ENCODE results near the gene KLHL29. TPM values are rescaled to one million over a fixed set of nuclear protein-coding genes. Genes with fewer than 3 reads are reported as not detected.

The KLHL29 gene
- total and polyA plus RNA-seq, 2 experiments from 2014 or later, result 3.8 to 9.9 TPM

DNA sequence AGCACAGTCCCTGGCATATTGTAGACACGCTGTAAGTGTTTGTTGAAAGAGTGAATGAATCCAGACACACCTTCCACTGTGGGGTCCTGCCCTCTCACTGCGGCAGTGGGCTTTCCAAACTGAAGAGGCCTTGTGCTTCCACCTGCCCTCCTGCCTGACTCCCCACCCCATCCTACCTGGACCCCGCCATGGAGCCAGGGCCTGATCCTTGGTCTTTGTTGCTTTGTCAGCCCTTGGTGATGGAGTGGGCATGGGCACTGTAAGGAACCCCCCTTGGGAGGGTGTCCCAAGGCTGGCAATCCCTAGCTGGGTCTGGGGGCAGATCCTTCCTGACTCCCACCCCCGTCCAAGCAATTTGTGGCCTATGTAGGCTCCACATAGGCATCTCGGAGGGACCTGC, 33.1 kb downstream of the KLHL29 start:
- H3K79me2 ChIP-seq, result no peaks in the 10 kb centered on the region
- H3K9me3 ChIP-seq (ENCODE audit: low read depth), result no peaks in the 10 kb centered on the region
- no peak overlapping the region for H3K27ac ChIP-seq
- no peak overlapping the region for H3K4me2 ChIP-seq
- H4K20me1 ChIP-seq (ENCODE audit: insufficient read depth, poor library complexity, severe bottlenecking), result no peaks in the 10 kb centered on the region
- 76% methylated on average over 5 of the region's 5 CpGs for WGBS (ENCODE audit: low lambda C conversion rate, missing lambda C conversion rate)
- no peak overlapping the region for H2AFZ ChIP-seq
- no peaks in the 10 kb centered on the region for H3K27me3 ChIP-seq
- no peaks in the 10 kb centered on the region for H3K36me3 ChIP-seq (replicated peaks; ENCODE audit: insufficient read depth, low read depth)
- H3K9me2 ChIP-seq (replicated peaks; ENCODE audit: insufficient read depth), result no peaks in the 10 kb centered on the region
- DNase-seq (ENCODE audit: low spot score), result no peak
- no peak overlapping the region for H3K4me3 ChIP-seq
- H3K4me1 ChIP-seq (ENCODE audit: insufficient read depth), result peaks cover 8% of the 10 kb centered on the region
- TF ChIP-seq, protein P1, sequence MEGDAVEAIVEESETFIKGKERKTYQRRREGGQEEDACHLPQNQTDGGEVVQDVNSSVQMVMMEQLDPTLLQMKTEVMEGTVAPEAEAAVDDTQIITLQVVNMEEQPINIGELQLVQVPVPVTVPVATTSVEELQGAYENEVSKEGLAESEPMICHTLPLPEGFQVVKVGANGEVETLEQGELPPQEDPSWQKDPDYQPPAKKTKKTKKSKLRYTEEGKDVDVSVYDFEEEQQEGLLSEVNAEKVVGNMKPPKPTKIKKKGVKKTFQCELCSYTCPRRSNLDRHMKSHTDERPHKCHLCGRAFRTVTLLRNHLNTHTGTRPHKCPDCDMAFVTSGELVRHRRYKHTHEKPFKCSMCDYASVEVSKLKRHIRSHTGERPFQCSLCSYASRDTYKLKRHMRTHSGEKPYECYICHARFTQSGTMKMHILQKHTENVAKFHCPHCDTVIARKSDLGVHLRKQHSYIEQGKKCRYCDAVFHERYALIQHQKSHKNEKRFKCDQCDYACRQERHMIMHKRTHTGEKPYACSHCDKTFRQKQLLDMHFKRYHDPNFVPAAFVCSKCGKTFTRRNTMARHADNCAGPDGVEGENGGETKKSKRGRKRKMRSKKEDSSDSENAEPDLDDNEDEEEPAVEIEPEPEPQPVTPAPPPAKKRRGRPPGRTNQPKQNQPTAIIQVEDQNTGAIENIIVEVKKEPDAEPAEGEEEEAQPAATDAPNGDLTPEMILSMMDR (IDR thresholded peaks at IDR 0.05; ENCODE audit: poor library complexity), result no peak
- TF ChIP-seq EZH2phosphoT487 (IDR thresholded peaks at IDR 0.05; ENCODE audit: low read depth, severe bottlenecking, unreplicated experiment), result no peak
- TF ChIP-seq EZH2 (IDR thresholded peaks at IDR 0.05; ENCODE audit: borderline replicate concordance), result no peak

DNA sequence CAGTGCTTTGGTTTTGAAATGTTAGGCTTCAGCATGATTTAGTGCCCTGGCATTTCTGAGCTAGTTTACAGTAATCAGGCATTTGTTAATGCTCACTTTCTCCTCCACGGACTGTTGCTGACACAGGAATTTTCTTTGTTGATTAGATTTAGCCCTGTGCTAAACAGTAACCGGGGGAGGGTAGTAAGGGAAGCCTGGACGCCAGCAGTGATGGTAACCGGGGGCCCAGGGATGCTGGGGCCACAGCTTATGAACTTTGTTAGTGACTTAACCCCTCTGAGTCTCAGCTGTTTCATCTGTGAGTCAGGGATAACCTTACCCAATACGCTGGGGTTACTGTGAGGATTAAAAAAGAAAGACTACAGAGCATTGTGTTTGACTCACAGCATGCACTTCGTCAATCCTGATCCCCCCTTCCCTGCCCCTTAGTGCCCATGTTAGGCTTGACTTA, 33.5 kb downstream of the KLHL29 start:
- WGBS (ENCODE audit: low lambda C conversion rate, missing lambda C conversion rate), result 39% methylated on average over 6 of the region's 6 CpGs
- peaks cover 8% of the 10 kb centered on the region for H3K4me1 ChIP-seq (ENCODE audit: insufficient read depth)
- no peak overlapping the region for H3K4me2 ChIP-seq
- H4K20me1 ChIP-seq (ENCODE audit: insufficient read depth, poor library complexity, severe bottlenecking), result no peaks in the 10 kb centered on the region
- no peak overlapping the region for H2AFZ ChIP-seq
- H3K9me2 ChIP-seq (replicated peaks; ENCODE audit: insufficient read depth), result no peaks in the 10 kb centered on the region
- no peaks in the 10 kb centered on the region for H3K36me3 ChIP-seq (replicated peaks; ENCODE audit: insufficient read depth, low read depth)
- H3K27me3 ChIP-seq, result no peaks in the 10 kb centered on the region
- no peaks in the 10 kb centered on the region for H3K79me2 ChIP-seq
- H3K27ac ChIP-seq, result peak overlapping the region; percentile 55
- H3K4me3 ChIP-seq, result no peak overlapping the region
- peak; percentile 59 for DNase-seq (ENCODE audit: low spot score)
- TF ChIP-seq, protein P1 (IDR thresholded peaks at IDR 0.05; ENCODE audit: poor library complexity), result no peak
- no peak for TF ChIP-seq EZH2 (IDR thresholded peaks at IDR 0.05; ENCODE audit: borderline replicate concordance)
- no peak for TF ChIP-seq EZH2phosphoT487 (IDR thresholded peaks at IDR 0.05; ENCODE audit: low read depth, severe bottlenecking, unreplicated experiment)
- H3K9me3 ChIP-seq (ENCODE audit: low read depth), result no peaks in the 10 kb centered on the region

DNA sequence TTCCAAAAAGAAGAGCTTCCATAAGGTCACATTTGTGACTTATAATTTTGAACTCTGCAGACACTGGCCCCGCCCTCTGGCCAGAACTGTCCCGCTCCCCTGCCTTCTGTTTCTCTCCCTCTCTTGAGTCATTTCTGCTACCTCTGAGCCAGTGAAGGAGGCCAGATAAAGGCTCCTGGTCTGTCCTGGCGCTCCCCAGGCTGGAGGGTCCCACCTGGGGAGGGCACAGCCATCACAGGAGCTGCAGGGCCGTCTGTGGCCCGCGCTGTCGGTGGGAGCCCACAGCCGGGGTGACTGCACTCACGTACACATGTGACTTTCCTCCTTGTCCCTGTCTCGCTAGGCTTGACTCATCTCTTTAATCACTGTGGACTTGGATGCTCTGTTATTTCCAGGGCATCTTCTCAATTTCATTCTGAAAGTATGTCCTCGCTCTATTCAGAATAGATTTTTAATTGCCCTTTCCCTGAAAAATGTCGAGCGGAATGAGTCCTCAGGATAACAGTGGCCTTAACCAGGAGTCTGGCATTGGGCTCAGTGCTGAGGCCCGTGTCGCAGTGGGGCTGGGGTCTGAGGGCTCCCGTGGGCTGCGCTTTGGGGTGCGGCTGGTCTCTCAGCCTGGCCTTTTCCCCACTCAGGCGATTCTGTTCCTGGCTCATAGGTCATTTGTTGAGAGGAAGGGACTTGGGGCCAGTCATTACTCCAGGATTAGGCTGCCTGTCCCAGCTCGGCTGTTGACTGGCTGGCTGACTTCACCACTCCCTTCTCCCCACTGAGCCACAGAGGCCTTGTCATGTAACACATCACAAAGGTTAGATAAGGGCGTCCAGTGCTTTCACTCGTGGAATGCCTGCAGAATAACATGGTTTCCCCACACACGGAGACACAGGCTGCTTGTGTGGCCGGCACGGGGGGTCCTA, 34.5 kb downstream of the KLHL29 start:
- WGBS (ENCODE audit: low lambda C conversion rate, missing lambda C conversion rate), result 84% methylated on average over 25 of the region's 25 CpGs
- no peak overlapping the region for H3K4me2 ChIP-seq
- DNase-seq (ENCODE audit: low spot score), result no peak
- TF ChIP-seq, protein P1 (IDR thresholded peaks at IDR 0.05; ENCODE audit: poor library complexity), result no peak
- no peak for TF ChIP-seq EZH2 (IDR thresholded peaks at IDR 0.05; ENCODE audit: borderline replicate concordance)
- TF ChIP-seq EZH2phosphoT487 (IDR thresholded peaks at IDR 0.05; ENCODE audit: low read depth, severe bottlenecking, unreplicated experiment), result no peak
- no peaks in the 10 kb centered on the region for H3K9me2 ChIP-seq (replicated peaks; ENCODE audit: insufficient read depth)
- H3K4me1 ChIP-seq (ENCODE audit: insufficient read depth), result peaks cover 8% of the 10 kb centered on the region
- no peaks in the 10 kb centered on the region for H4K20me1 ChIP-seq (ENCODE audit: insufficient read depth, poor library complexity, severe bottlenecking)
- no peak overlapping the region for H3K4me3 ChIP-seq
- H3K36me3 ChIP-seq (replicated peaks; ENCODE audit: insufficient read depth, low read depth), result no peaks in the 10 kb centered on the region
- no peaks in the 10 kb centered on the region for H3K27me3 ChIP-seq
- no peaks in the 10 kb centered on the region for H3K79me2 ChIP-seq
- no peak overlapping the region for H2AFZ ChIP-seq
- peak overlapping the region; percentile 55 for H3K27ac ChIP-seq
- H3K9me3 ChIP-seq (ENCODE audit: low read depth), result no peaks in the 10 kb centered on the region

Data from hepatocyte (in vitro differentiated cells).